HUES48 (cell line): ENCODE results near the gene MAPK14.

Source experiments
- H3K27ac ChIP-seq: one replicate; pipeline ENCODE4 v1.7.0; 2013; ENCODE audit warnings: low read depth, low read length, inconsistent platforms
- H3K27me3 ChIP-seq: 2 replicates; pipeline ENCODE4 v1.6.1; 2013; ENCODE audit warnings: mild to moderate bottlenecking, low read length; ENCODE audit not compliant: control insufficient read depth, insufficient read depth
- H3K36me3 ChIP-seq: 2 replicates; pipeline ENCODE4 v1.6.1; 2013; ENCODE audit warnings: low read length; ENCODE audit not compliant: control insufficient read depth, insufficient read depth
- H3K4me1 ChIP-seq: 2 replicates; pipeline ENCODE4 v1.6.1; 2013; ENCODE audit warnings: mild to moderate bottlenecking, low read length; ENCODE audit not compliant: control insufficient read depth, insufficient read depth
- H3K4me3 ChIP-seq: 2 replicates; pipeline ENCODE4 v1.5.1; 2013; ENCODE audit warnings: mild to moderate bottlenecking, low read depth, low read length
- H3K9ac ChIP-seq: 2 replicates; pipeline ENCODE4 v1.6.1; 2013; ENCODE audit warnings: mild to moderate bottlenecking, low read depth, low read length, moderate library complexity
- H3K9me3 ChIP-seq: 2 replicates; pipeline ENCODE4 v1.6.1; 2013; ENCODE audit warnings: low read length; ENCODE audit not compliant: control insufficient read depth, insufficient read depth

MAPK14 gene

GRCh38 chr6:36069573-36069972 is 42.0 kb downstream of the MAPK14 start:
- Histone ChIP-seq H3K36me3 (0 out of 2 replicates have a peak, but pooled peaks cover 5% of the 10 kb centered on the region), H3K9me3 (no peaks in the 10 kb centered on the region), H3K4me1 (peaks cover 7% of the 10 kb centered on the region; the same call in 1 of the 2 replicates), H3K27ac (no peak overlapping the region), H3K27me3 (no peaks in the 10 kb centered on the region), H3K9ac (no peak overlapping the region), H3K4me3 (no peak overlapping the region)

GRCh38 chr6:36070252-36070651 is 42.6 kb downstream of the MAPK14 start:
- H3K4me3 ChIP-seq: no peak overlapping the region
- 0 out of 2 replicates have a peak, but pooled peaks cover 5% of the 10 kb centered on the region for H3K36me3 ChIP-seq
- peaks cover under 1% of the 10 kb centered on the region; the same call in 1 of the 2 replicates for H3K4me1 ChIP-seq
- H3K9me3 ChIP-seq: no peaks in the 10 kb centered on the region
- H3K27me3 ChIP-seq: no peaks in the 10 kb centered on the region
- H3K27ac ChIP-seq: no peak overlapping the region
- no peak overlapping the region for H3K9ac ChIP-seq

GRCh38 chr6:36071281-36071680 is 43.7 kb downstream of the MAPK14 start:
- no peak overlapping the region for H3K27ac ChIP-seq
- no peaks in the 10 kb centered on the region for H3K27me3 ChIP-seq
- 0 out of 2 replicates have a peak, but pooled peaks cover 11% of the 10 kb centered on the region for H3K36me3 ChIP-seq
- H3K9ac ChIP-seq: no peak overlapping the region
- no peaks in the 10 kb centered on the region for H3K4me1 ChIP-seq
- H3K9me3 ChIP-seq: no peaks in the 10 kb centered on the region
- no peak overlapping the region for H3K4me3 ChIP-seq

- H3K27me3 ChIP-seq: no peaks in the 10 kb centered on the region
- no peaks in the 10 kb centered on the region for H3K9me3 ChIP-seq
- H3K9ac ChIP-seq: no peak overlapping the region
- no peak overlapping the region for H3K4me3 ChIP-seq
- H3K4me1 ChIP-seq: no peaks in the 10 kb centered on the region
- peaks cover 15% of the 10 kb centered on the region for H3K36me3 ChIP-seq
- no peak overlapping the region for H3K27ac ChIP-seq
Measured at GRCh38 chr6:36071714-36072113, 44.1 kb downstream of the MAPK14 start.

GRCh38 chr6:36072681-36073080 is 45.1 kb downstream of the MAPK14 start:
- H3K4me3 ChIP-seq: no peak overlapping the region

GRCh38 chr6:36073587-36073986 is 46.0 kb downstream of the MAPK14 start:
- H3K27me3 ChIP-seq: no peaks in the 10 kb centered on the region
- H3K9me3 ChIP-seq: no peaks in the 10 kb centered on the region
- no peak overlapping the region for H3K9ac ChIP-seq
- no peak overlapping the region for H3K4me3 ChIP-seq
- H3K4me1 ChIP-seq: 0 out of 2 replicates have a peak, but pooled peaks cover 2% of the 10 kb centered on the region
- no peak overlapping the region for H3K27ac ChIP-seq
- H3K36me3 ChIP-seq: peaks cover 33% of the 10 kb centered on the region

More at GRCh38 chr6:36072681-36073080, 45.1 kb downstream of the MAPK14 start:
- Histone ChIP-seq H3K27ac (no peak overlapping the region), H3K4me1 (no peaks in the 10 kb centered on the region), H3K9ac (no peak overlapping the region), H3K36me3 (peaks cover 25% of the 10 kb centered on the region), H3K27me3 (no peaks in the 10 kb centered on the region), H3K9me3 (no peaks in the 10 kb centered on the region)

- H3K27ac ChIP-seq: no peak overlapping the region
- H3K27me3 ChIP-seq: no peaks in the 10 kb centered on the region
- H3K4me1 ChIP-seq: 0 out of 2 replicates have a peak, but pooled peaks cover 2% of the 10 kb centered on the region
- H3K9me3 ChIP-seq: no peaks in the 10 kb centered on the region
- no peak overlapping the region for H3K9ac ChIP-seq
- no peak overlapping the region for H3K4me3 ChIP-seq
- H3K36me3 ChIP-seq: peaks cover 48% of the 10 kb centered on the region
Measured at GRCh38 chr6:36075656-36076055, 48.0 kb downstream of the MAPK14 start.

GRCh38 chr6:36076178-36077063 is 48.8 kb downstream of the MAPK14 start:
- H3K27ac ChIP-seq: no peak overlapping the region
- H3K9me3 ChIP-seq: no peaks in the 10 kb centered on the region
- no peak overlapping the region for H3K9ac ChIP-seq
- no peak overlapping the region for H3K4me3 ChIP-seq
- 0 out of 2 replicates have a peak, but pooled peaks cover 2% of the 10 kb centered on the region for H3K4me1 ChIP-seq
- H3K27me3 ChIP-seq: no peaks in the 10 kb centered on the region
- peaks cover 56% of the 10 kb centered on the region for H3K36me3 ChIP-seq

- Histone ChIP-seq H3K36me3 (peaks cover 69% of the 10 kb centered on the region), H3K9me3 (peaks cover 2% of the 10 kb centered on the region; the same call in 1 of the 2 replicates), H3K4me1 (0 out of 2 replicates have a peak, but pooled peaks cover 2% of the 10 kb centered on the region), H3K4me3 (no peak overlapping the region), H3K9ac (no peak overlapping the region), H3K27me3 (no peaks in the 10 kb centered on the region), H3K27ac (no peak overlapping the region)
Measured at GRCh38 chr6:36078159-36078558, 50.6 kb downstream of the MAPK14 start.

GRCh38 chr6:36079601-36080000 is 52.0 kb downstream of the MAPK14 start:
- Histone ChIP-seq H3K27me3 (no peaks in the 10 kb centered on the region), H3K4me3 (no peak overlapping the region), H3K9ac (no peak overlapping the region), H3K36me3 (peaks cover 76% of the 10 kb centered on the region), H3K27ac (no peak overlapping the region), H3K9me3 (peaks cover 2% of the 10 kb centered on the region; the same call in 1 of the 2 replicates), H3K4me1 (0 out of 2 replicates have a peak, but pooled peaks cover 2% of the 10 kb centered on the region)

- no peak overlapping the region for H3K27ac ChIP-seq
- peaks cover 59% of the 10 kb centered on the region for H3K36me3 ChIP-seq
- 0 out of 2 replicates have a peak, but pooled peaks cover 2% of the 10 kb centered on the region for H3K4me1 ChIP-seq
- H3K4me3 ChIP-seq: no peak overlapping the region
- no peaks in the 10 kb centered on the region for H3K27me3 ChIP-seq
- no peak overlapping the region for H3K9ac ChIP-seq
- peaks cover 2% of the 10 kb centered on the region; the same call in 1 of the 2 replicates for H3K9me3 ChIP-seq
Measured at GRCh38 chr6:36082318-36082717, 54.7 kb downstream of the MAPK14 start.
